Left ventricle myocardium inferior (tissue), 1 donor: ENCODE data around the gene MCC. TPM values are rescaled to one million over a fixed set of nuclear protein-coding genes. Genes with fewer than 3 reads are reported as not detected.

Source experiments
- DNase-seq: peaks from one replicate; pipeline ENCODE4 v3.0.0-alpha.2; 2020
- H3K27ac ChIP-seq: fragments of 200-600 bp; replicated peaks from 2 replicates; pipeline ENCODE4 v1.8.0; 2021
- H3K27me3 ChIP-seq: fragments of 200-600 bp; 2 replicates; pipeline ENCODE4 v1.8.0; 2021; ENCODE audit warnings: low read depth
- H3K36me3 ChIP-seq: fragments of 200-600 bp; 2 replicates; pipeline ENCODE4 v1.8.0; 2021
- H3K4me1 ChIP-seq: fragments of 200-600 bp; 2 replicates; pipeline ENCODE4 v1.8.0; 2021
- H3K4me3 ChIP-seq: fragments of 200-600 bp; 2 replicates; pipeline ENCODE4 v1.8.0; 2021; ENCODE audit warnings: mild to moderate bottlenecking, moderate library complexity
- H3K9me3 ChIP-seq: fragments of 200-600 bp; replicated peaks from 2 replicates; pipeline ENCODE4 v1.8.0; 2021
- intact Hi-C: fragments of 100-400 bp; cut with micrococcal nuclease; formaldehyde crosslinking; loops from one replicate; pipeline ENCODE4 v1.11.0; 2022
- total RNA-seq: library from RNA; stranded (reverse); fragmentation: NEBNext Ultra II Directional; extraction: Animal tissue kit (Norgen Biotek cat#: 25700); gene quantifications from one replicate; pipeline ENCODE4 v1.2.1, GENCODE V29; 2021
- TF ChIP-seq, protein P1 (sequence below): fragments of 200-600 bp; IDR thresholded peaks from 2 replicates; pipeline ENCODE4 v1.8.0; 2021; ENCODE audit warnings: antibody characterized with exemption, mild to moderate bottlenecking, borderline replicate concordance
- donor health status: DM: no; HTN: yes; CAD: no; lungs with severe emphysema.

Gene MCC
- total RNA-seq, 1 donor from 2014 or later: 31.6 TPM

DNA sequence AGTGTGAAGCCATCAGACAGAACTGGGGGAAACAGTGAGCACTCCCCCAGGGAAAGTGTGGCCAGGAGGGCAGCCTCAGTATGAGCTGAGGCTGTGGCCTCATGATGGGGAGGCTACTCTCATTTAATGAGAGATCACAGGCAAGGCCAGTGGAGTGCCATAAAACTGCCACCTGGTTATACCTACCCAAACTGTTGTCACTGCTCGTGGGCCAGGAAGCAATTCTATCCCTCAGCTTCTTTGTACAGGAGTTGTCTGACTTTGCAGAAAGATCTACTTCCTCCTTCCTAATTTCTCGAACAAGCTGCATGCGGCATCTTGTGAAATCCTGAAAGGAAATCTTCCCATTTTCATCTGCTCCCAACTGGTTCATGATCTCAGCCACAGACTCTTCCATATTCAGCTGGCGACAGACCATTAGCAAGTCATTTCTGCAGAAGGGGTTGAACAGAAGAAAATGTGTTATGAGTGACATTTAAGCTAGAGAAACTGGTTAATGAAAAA lies 103.4 kb downstream of the MCC start:
- H3K9me3 ChIP-seq: no peaks in the 10 kb centered on the region
- H3K4me1 ChIP-seq: peaks cover 13% of the 10 kb centered on the region
- no peak overlapping the region for H3K4me3 ChIP-seq
- H3K27ac ChIP-seq: no peak overlapping the region
- intact Hi-C loops: loop anchor here (10.0 kb wide), 1 partner anchor 100 kb away; the partner anchor contains the start of gene MCC
- TF ChIP-seq, protein P1, sequence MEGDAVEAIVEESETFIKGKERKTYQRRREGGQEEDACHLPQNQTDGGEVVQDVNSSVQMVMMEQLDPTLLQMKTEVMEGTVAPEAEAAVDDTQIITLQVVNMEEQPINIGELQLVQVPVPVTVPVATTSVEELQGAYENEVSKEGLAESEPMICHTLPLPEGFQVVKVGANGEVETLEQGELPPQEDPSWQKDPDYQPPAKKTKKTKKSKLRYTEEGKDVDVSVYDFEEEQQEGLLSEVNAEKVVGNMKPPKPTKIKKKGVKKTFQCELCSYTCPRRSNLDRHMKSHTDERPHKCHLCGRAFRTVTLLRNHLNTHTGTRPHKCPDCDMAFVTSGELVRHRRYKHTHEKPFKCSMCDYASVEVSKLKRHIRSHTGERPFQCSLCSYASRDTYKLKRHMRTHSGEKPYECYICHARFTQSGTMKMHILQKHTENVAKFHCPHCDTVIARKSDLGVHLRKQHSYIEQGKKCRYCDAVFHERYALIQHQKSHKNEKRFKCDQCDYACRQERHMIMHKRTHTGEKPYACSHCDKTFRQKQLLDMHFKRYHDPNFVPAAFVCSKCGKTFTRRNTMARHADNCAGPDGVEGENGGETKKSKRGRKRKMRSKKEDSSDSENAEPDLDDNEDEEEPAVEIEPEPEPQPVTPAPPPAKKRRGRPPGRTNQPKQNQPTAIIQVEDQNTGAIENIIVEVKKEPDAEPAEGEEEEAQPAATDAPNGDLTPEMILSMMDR: no peak
- DNase-seq: no peak
- H3K27me3 ChIP-seq: no peaks in the 10 kb centered on the region
- H3K36me3 ChIP-seq: no peaks in the 10 kb centered on the region

DNA sequence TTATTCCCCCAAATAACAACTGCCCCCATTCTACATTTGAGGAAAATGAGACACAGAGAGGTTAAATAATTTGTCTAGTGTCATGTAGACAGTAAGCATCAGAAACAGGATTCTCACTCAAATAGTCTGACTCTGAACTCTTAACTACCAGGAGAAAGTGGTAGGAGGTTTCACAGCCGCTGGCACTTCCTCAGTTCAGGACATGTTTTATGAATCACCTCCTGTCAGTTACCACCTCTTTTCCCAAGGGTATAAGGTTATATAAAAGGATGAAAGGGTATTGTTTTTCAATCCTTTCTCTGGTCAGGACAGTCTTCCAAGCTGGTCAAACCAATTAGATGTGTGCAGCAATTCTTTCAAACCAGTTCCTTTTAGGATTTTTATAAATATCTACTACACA lies 105.5 kb downstream of the MCC start:
- H3K36me3 ChIP-seq: no peaks in the 10 kb centered on the region
- TF ChIP-seq, protein P1: no peak
- H3K27ac ChIP-seq: no peak overlapping the region
- intact Hi-C loops: loop anchor here (10.0 kb wide), 1 partner anchor 102 kb away; the partner anchor contains the start of gene MCC
- H3K4me1 ChIP-seq: peaks cover 24% of the 10 kb centered on the region
- H3K4me3 ChIP-seq: no peak overlapping the region
- no peaks in the 10 kb centered on the region for H3K27me3 ChIP-seq
- H3K9me3 ChIP-seq: no peaks in the 10 kb centered on the region
- DNase-seq: no peak

DNA sequence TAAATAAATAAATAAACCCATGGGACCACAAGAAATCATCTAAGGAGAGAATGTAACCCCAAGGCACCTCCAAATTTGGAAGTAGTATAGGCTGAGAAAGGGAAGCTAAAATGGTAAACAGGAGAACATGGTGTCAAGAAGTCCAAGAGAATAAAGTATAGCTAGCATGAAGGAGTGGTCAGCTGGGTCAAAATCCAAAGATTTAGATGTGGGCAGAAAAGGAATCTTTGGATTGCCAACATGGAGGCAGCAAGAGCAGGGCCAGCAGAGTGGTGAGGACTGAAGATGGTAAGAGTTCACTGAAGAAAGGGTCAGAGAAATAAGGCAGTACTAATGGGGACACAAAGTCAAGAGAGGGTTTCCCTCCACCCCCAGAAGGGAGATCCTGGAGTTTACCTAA lies 106.5 kb downstream of the MCC start:
- TF ChIP-seq, protein P1: no peak
- no peaks in the 10 kb centered on the region for H3K9me3 ChIP-seq
- no peaks in the 10 kb centered on the region for H3K36me3 ChIP-seq
- no peak overlapping the region for H3K4me3 ChIP-seq
- intact Hi-C loops: loop anchor here (10.0 kb wide), 1 partner anchor 103 kb away; the partner anchor contains the start of gene MCC
- no peaks in the 10 kb centered on the region for H3K27me3 ChIP-seq
- H3K27ac ChIP-seq: no peak overlapping the region
- DNase-seq: no peak
- peaks cover 24% of the 10 kb centered on the region for H3K4me1 ChIP-seq

DNA sequence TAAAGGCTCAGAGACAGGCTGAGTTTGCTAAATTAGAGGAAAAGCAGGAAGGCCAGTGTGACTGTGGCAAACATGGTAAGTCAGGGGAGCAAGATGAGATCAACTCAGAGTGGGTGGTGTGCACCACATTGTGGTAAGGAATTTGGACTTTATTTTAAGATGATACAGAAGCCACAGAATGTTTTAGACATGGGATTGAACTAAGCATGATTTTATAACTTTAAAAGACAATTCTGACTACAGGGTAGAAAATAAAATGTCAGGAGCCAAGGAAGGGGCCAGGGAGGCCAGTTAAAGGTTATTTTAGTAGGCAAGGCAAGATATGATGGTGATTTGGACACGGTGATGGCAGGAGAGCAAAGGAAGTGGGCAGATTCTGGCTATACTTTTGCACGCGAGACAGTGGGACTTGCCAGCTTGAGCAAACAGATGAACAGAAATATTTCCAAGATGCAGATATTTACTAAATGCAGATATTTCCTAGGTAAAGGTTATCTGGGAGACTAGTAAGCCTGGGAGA lies 107.4 kb downstream of the MCC start:
- H3K4me3 ChIP-seq: no peak overlapping the region

DNA sequence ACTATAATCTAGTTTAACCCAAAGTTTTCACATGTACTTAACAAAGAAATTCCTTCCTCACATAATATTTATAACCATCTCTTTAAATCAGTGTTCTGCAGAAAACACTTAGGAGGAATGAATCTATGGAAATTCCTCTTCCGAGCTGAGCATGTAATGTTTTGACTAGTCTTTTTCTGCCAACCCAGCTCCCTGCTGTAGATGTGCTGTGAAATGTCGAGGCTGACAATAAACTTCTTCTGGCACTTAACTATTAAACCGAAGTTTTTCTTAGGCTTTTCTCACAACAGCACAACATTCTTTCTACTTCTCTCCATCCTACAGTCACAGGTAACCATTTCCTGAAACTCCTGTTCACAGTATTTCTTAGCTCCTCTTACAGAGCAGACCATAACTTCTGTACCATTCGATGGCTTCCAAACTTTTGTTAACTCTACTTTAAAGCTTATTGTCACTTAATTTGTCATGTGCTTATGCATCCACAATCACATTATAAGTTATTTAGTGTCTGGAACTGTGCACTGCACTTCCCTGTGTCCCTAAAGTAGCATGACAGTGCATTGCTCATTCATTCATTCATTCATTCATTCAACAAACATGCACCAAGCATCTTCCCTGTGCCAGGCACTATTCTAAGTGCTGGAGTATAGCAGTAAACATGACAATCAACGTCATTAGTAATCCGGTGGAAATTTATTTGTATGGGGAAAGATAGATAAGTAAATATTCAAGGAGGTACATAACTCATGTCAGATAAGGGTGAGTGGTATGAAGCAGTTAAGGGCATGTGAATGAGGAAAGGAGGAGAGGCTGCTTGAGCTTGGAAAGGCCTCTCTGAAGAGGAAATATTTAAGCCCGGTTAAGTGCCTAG lies 108.1 kb downstream of the MCC start:
- TF ChIP-seq, protein P1: no peak
- intact Hi-C loops: loop anchor here (2.0 to 10.0 kb wide), 3 partner anchors 105 to 225 kb away; partner anchors contain the start of gene MCC
- no peak for DNase-seq
- H3K4me3 ChIP-seq: no peak overlapping the region
- no peak overlapping the region for H3K27ac ChIP-seq
- H3K36me3 ChIP-seq: no peaks in the 10 kb centered on the region
- peaks cover 24% of the 10 kb centered on the region for H3K4me1 ChIP-seq
- no peaks in the 10 kb centered on the region for H3K9me3 ChIP-seq
- no peaks in the 10 kb centered on the region for H3K27me3 ChIP-seq

More for the DNA sequence above, 107.4 kb downstream of the MCC start:
- Histone ChIP-seq H3K9me3 (no peaks in the 10 kb centered on the region), H3K4me1 (peaks cover 24% of the 10 kb centered on the region), H3K27ac (no peak overlapping the region), H3K27me3 (no peaks in the 10 kb centered on the region), H3K36me3 (no peaks in the 10 kb centered on the region)
- intact Hi-C loops: loop anchor here (10.0 kb wide), 1 partner anchor 104 kb away; the partner anchor contains the start of gene MCC
- TF ChIP-seq, protein P1: no peak
- DNase-seq: no peak
